Kidney tubule cell (primary cell): Measurements from ENCODE around the gene CFAP61.

Experiments
- DNase-seq: peaks from one replicate; pipeline ENCODE4 v3.0.0-alpha.2; 2018; ENCODE audit warnings: low spot score

Gene CFAP61

DNA sequence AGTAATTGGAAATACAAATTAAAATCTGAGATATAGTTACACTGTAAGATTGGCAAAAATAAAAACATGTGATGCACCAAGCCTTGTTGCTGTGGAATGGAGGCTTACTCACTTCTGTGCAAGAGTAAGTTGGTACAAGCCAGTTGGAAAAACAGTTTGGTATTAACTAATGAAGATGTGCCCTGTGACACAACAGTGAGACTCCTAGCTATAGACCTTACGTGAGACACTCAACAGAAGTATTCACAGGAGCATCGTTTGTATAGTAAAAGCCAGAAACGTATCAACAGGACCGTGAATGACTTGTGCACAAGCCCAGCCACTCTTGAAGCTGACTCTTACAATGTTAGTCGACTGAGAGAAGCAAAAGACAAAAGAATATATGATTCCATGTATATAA, 20.5 kb upstream of the CFAP61 start:
- no peak for DNase-seq

DNA sequence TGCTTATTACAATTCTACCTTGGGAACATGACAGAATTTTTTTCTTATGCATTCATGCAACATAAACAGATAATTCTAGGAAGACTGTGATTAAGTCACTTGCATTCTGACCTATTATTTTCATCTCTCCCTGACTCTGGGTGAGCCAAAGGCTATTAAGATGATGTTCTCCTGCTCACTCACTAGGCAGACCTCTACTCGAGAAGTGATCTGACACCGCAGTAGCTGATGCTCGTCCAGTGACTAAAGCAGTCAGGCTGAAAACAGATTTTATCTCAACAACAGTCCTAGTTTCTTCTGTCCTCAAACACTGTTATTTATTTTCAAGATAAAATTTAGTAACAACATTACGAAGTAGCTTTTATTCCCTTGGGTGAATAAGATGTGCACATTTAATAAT, 17.8 kb upstream of the CFAP61 start:
- DNase-seq = no peak

DNA sequence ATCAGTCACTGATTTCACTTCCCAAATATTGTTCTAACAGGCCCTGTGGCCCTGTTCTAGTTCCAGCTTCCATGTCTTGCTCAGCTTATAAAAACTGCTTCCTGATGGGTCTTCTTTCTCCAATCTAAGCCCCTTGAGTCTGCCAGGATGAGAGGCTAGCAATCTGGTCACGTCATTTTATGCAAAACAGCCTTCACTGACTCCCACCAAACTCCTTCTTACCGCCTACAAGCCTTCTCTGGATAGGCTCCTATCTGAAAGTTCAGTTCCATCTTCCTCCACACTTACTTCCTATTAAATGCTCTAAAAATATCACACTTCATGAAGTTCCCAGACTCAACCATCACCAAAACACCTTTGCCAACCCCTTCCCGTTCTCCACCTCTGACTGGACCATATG, 15.6 kb upstream of the CFAP61 start:
- DNase-seq = no peak

DNA sequence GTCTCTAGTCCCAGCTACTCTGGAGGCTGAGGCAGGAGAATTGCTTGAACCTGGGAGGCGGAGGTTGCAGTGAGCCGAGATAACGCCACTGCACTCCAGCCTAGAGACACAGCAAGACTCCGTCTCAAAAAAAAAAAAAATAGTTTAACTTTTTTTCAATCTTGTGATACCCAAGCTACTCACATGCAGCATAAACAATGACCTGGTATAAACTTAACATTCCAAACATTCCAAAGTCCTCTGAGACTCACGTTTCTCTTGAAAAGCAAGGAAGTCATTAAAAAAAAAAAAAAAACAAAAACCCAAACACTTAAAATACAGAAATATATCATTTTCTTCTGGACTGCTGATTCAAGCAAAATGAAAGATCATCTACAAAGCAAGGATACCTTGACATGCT, 14.4 kb upstream of the CFAP61 start:
- DNase-seq = peak; percentile 50

DNA sequence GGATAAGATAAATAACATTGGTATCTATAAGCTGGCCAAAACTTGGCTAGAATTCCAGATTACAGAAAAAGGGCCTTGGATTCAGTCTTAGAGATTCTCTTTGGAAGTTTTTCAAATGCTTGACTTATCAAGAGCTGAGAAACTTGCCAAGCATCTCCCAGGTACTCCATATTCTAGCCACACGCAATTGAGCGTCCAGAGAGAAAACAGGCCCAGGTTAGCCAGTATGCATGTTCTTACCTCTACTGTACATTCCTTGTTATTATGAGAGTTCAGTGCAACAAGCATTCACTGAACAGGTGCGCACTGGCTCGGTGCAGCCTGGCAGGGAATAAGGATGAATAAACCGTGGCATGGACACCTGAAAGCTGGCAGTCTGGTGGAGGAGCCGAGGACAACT, 13.7 kb upstream of the CFAP61 start:
- no peak for DNase-seq

DNA sequence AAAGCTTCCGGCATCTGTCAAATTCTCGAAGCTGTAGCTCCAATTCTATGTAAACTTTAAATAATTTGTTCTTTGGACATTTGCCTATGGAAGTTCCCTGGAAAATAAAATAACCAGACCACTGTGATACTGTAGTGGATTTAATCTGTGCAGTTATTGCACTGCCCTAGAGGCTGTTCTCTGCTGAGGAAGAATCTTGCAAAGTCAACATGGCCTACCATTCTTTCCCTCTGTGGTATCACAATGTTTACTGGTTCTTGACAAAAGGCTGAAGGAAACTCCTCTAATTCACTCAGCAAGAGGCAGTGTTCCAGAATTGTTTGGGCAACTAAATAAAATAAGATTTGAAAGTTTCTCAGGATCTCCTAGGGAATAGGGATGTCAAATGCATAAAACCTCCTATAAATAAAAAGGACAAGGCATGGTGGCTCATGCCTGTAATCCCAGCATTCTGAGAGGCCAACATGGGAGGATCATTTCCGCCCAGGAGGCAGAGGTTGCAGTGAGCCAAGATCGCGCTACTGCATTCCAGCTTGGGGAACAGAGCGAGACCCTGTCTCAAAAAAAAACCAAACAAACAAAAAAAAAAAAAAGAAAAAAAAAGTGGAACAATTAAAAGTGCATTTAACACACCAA, 12.5 kb upstream of the CFAP61 start:
- DNase-seq = no peak

DNA sequence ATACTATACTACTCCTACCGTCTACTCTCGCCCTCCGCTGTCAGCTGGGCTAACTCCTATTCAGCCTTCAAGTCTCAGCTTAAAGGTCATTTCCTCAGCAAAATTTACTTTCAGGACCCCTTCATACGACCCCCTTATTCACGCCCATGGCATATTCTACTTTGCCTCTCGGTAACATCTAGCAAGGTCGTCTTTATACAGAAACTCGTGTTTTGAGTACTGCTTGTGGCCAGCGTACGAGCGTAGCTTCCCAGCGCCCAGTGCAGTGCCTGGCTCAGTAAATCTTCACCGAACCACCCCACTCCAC, 612 bp upstream of the CFAP61 start:
- no peak for DNase-seq

DNA sequence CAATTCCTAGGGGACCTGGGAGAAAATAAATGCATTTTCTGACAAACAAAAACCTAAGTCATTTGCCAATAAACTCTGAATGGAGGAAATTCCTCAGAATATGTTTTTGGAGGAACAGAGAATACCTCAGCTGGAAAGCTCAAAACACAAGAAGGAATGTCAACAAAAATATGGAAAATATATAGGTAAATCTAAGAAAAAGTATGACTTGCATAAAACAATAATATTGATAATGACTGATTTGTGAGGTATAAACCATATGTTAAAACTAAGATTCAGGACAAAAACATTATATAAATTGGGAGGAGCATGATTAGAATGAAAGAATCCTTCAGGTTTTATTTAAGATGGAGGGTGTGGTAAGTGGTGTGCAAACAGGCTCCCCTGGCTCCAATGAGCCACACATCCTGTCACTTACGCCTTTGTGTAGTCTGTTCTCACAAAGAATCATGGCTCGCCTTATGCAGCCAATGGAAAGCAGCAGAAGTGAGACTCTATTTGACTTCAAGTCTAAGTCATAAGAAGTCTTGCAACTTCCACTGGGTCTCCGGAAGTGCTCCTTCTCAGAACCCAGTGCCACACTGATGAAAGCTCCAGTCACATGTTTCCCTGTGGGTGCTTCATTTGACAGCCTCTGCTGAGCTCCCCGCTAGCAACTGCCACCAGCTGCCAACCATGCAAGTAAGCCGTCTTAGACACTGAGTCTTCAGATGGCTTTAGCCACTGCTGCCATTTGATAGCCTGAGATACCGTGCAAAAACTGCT, 8.1 kb downstream of the CFAP61 start:
- no peak for DNase-seq

DNA sequence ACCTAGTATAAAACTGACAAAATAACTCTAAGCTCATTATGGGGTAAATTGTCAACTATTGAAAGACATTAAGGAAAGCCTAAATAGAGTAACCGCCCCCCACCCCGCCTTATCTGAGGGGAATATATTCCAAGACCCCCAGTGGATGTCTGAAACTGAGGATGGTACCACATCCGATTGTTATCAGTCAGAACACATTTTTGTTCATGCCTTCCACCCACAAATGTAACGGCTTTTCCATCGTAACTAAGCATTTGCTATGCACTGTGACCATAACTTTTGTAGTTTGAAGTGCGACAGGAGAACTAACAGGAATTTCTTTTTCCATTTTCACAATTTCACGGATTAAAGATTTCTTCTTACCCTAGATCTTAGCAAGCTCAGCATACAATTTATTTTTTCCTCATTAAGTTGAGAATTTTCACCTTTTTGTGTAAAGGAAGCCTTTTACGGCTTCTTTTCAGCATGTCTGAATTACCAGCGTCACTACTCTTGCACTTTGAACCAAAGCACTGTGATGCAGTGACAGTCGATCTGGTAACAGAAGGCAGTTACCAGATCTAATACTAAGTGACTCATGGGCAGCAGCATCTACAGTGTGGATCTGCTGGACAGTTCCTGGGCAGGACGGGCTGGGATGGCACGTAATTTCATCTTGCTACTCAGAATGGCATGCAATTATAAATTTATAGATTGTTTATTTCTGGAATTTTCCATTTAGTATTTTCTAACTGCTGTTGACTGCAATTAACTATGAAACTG, 11.8 kb downstream of the CFAP61 start:
- no peak for DNase-seq

DNA sequence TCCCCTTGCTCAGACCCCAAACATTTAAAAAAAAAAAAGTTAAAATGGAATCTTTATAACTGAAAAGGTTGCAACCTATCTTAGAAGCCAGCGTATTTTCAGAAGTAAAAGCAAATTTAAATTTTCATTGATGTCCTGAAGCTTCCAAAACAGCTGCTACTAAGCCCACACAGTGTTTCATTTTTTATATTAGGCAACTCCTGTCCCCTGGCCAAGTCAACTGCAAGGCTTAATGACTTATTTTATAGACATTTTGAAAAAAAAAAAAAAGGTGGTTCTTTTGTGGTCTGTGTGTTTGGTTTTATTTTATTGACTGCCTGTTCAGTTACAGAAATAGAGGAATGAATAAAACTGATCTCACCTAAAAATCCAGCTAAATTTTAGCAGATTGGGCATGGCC, 13.0 kb downstream of the CFAP61 start:
- DNase-seq = no peak

DNA sequence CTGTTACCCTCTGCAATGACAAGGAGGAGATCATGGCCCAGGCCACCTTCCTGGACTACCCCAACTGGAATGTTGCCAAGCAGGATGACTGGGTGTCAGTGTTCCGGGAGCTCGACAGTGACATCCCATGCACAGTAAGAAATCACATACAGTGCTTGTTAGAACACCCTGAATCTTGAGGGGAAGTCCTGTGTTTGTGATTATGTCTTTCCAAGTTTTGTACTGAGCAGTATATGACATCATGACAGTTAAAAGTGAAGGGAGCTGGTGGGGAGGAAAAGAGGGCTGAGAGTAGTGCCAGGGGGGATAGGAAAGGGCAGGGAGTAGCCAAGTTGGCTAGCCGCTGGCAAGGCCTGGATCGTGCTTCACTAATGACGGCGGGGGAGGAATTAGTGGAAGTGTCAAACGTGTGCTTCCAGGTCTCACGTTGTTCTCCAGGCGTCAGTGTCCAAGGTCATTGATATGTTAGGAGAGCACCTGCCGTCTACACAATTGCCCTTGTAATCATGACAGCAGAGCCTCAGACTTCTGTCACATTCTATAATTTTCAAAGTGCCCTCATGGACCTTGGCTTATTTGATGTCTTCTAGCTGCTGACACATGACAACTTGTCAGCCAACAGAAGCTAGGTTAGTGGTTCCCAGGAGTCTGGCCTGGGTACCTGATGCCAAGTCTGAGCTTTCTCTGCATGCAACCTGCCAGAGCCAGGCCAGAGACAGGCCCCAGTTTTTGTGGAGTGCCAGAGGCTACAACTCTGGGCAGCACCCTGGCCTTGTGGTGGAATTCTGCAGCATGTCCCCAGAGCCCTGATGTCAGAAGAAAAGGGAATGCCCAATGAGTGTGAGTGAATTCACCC, 18.8 kb downstream of the CFAP61 start:
- DNase-seq = no peak

DNA sequence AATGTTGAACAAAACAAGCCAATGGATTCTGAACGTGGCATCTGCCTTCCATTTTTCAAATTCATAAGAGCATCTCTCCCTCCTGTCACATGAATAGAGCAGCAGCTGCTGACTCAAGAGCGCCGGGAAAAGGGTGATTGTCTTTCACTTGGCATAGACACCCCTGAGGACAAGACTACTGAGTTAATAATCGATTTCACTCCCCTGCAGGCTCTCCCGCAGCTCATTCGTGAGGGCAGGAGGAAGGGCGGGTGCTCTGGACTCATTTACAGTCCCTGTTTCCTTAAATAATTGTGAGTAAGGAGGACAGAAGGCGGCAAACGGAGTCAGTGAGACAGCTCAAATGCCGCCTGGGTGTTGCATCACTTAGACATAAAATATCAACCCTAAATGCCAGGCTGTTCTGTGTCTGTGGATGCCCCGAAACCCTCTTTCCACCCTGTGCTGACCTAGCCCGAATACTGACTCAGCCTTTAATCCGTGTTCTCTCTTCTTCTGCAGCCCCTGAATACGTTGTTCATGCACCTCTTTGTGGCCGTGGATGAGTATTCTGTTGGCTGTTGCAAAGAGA, 21.6 kb downstream of the CFAP61 start:
- DNase-seq = peak; percentile 49

DNA sequence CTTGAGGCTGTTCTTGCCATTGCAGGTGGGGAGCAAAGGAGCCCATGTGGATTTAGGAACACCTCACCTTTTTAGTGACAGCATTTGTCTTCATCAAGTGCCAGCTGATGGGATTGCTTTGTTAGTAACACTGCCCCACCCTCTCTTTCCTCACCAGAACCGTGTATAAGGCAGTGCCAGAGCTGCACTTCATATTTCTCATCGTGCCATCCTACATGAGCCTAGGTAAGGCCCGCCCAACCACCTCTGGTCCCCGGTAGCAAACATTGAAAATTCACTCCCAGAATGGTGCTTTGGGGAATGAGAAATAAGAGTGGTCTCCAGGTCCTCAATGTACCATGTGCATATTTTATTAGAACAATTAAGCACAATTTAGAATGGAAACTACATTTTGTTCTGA, 22.7 kb downstream of the CFAP61 start:
- DNase-seq = no peak

DNA sequence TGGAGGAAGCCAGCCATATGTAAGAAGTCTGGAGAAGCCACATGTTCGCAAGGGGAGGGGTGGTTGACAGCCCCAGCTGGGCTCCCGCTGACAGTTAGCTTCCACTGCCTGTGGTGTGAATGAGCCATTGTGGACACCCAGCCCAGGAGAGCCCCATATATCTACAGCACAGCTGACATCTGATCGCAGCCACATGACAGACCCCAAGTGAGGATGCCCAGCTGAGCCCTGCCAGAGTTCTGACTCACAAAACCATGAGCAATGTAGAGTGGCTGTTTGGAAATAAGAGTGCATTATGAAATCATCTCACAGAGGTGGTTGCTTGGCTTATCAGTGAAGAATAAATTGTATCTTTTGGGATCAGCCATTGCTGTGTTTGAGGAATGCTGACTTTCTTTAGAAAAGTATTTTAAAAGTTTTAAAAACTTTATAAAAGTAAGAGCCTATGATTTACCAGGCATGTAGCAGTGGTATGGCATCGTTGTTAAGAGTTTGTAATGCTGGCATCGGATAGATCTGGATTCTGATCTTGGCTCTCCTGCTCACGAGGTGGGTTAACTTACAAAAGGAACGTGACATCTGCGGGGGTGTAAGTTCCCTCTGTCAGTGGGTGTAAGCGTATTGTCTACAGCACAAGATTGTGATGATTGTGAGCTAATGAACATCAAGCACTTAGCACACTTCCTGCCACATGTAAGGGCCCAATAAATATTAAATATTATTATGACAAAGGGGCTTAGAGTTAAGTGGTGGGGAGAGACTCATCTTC, 24.1 kb downstream of the CFAP61 start:
- DNase-seq = peak; percentile 29

DNA sequence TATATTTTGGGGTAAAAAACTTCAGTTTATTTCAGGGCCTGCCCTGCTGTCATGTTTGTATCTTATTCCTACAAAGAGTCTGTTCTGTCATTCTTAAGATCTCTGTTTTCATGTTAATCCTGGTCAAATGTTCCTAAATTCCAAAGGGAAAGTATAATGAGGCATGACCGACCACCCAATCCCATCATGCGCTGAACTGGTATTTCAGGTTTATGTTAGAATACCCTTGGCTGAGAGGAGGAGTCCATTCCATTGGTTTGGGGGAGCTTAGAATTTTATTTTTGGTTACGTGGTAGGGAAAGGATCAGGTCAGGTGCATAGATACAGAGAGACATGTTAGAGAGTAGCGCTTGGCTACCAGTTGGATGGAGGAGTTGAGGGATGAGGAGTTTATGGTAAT, 25.7 kb downstream of the CFAP61 start:
- no peak for DNase-seq

DNA sequence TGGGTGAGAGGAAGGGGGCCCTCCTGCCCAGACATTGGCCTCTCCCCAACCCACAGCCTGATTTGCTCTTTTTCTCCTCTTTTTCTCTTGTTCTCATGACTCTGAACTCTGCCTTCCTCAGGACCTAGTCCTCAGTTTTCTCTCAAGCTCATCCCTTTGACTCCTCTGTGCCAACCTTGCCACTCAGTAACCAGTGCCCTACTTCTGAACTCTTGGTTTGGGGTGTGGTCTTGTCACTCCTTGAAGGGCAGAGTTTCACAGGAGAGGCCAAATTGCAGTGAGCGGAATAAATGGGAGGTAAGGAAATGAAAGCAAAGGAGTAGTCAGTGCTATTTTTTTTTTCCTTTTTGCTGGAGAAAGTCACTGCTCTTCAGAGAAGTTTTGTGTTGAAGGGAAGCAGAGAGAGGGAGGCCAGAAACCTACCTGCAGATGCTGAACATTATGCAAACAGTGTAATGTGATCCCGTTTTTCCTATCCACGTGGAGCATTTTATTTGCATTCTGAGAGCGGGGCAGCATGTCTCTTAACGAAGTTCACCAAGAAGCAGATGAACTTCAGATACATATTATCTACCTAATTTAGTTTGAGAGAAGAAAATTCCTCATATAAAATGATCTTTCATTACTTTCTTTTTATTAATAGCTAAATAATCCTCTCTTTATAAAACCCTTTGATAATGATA, 26.9 kb downstream of the CFAP61 start:
- peak; percentile 14 for DNase-seq

DNA sequence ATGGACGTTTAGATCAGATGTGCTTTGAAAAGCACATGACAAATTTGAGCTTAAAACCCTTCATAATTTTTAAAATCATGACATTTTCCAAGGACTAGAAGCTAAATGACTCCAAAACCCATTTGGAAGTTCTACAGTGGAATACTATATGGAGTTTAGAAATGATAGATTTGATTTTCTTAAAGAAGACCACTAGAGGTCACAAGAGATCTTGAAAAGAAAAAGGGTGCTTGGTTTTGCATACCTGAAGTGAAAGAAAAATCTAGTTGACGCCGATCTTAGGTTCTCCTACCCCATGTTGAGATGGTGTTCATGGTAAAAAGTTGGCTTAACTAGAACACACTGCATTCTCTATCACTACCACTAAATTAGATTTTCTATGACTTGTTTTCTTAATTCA, 31.5 kb downstream of the CFAP61 start:
- DNase-seq = peak; percentile 51

DNA sequence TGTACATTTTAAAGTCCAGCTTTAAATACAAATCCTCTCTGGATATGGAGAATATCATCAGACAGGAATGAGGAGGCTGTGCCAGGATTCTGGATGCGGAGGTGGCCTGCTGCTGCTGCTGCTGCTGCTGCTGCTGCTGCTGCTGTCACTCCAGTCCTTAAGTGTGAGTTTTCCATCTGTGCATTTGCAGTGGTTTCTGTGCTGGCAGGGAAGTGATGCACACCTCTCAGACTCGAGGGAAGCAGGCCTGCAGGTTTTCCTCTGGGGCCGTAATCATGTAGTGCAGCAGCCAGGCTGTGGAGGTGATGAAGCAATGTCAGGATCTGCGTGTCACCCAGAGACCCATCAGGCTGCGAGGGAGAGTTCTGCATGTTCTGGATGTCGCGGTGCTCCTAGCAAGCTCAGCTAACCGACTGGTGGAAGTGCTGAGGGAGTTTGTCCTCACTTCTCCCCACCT, 32.0 kb downstream of the CFAP61 start:
- no peak for DNase-seq

DNA sequence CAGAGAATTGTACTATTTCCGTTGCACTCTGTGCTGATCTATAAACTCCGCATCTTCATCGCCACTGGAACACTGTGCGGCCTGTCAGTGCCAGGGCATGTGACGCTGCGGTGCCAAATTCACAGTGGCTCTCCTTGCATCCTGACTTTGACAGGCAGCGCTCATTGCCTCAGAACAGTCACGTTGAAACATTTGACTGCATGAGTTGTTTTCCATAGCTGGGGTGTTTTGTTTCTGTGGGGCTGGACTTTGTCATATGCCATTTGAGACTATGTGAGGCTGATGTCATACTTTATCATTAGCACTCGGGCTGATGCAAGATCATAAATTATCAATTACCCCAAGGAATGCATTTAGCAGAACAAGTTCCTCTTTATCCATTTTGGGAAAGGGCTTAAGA, 32.7 kb downstream of the CFAP61 start:
- no peak for DNase-seq

DNA sequence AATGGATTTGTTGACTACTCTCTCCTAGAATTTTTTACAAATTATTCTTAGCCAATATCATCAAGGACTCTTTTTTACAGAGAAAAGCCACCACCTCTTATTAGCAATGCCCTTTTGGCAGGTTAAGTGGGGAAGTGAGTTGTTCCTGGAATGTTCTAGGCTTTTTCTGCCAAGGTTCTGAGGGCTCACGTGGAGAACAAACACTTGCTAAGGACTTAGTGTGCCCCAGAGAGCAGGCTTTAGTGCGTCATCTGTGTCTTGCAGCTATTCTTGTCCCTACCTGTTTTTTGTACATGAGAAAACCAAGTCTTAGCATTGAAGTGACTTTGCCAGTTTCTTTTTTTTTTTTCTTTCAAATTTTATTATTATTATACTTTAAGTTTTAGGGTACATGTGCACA, 33.5 kb downstream of the CFAP61 start:
- no peak for DNase-seq

DNA sequence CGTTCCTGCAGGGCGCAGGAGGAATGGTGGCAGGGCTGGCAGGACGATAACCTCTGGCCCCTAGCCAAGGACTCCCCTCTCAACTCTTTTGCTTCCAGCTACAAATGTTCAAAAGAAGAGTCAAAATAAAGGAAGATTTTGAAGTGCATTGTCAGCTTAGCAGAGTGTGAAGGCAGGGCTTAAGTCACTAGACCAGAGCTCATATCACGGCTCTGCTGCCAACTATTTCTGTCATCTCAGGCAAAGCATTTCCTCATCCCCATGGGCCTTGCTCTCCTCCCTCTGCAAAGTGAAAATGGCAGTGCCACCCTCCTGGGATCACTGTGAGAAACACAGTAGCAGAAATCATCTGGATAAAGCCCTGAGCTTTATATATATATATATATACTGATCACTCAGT, 36.7 kb downstream of the CFAP61 start:
- no peak for DNase-seq
